NCI-H748 (cell line): ENCODE data around the gene FHAD1.

Source experiments
- DNase-seq: peaks from one replicate; lab custom pipeline; 2025; ENCODE audit not compliant: unreplicated experiment; lab: John Stamatoyannopoulos, UW

FHAD1 gene

DNA sequence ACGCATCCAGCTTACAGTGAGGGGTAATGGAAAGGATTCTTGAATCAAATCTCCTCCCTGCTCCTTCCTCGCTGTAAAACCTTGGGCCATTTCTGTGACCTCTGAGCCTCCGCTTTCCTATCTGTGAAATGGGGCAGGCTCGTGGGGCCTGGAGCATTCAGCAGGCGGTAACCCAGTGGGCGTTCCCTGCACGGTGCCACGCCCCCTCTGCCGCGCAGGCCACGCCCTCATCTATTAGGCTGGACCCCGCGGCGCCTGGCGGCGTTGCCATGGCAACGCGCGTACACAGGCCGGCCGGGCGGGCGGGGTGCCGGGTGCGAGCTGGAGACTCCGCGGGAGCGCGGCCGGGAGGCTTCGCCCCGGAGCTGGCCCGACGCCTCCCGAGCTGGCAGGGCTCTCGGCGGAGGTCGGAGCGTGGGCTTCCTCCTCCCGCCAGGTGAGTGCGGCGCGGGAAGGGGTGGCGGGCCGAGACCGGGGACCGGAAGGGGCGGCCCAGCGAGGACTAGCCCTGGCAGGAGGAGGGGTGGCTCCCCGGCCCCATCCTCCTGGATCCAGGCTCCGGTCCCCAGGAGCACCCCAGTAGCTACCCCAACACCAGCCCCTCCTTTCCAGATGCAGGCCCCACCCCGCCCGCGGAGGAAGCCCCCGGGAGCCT, at the start of gene FHAD1:
Gene FHAD1 (plus strand): TSS at position 264 of the 655 bp plus-strand sequence. CDS start 4,562 bp downstream, outside the sequence.
- DNase-seq: peak; percentile 87

DNA sequence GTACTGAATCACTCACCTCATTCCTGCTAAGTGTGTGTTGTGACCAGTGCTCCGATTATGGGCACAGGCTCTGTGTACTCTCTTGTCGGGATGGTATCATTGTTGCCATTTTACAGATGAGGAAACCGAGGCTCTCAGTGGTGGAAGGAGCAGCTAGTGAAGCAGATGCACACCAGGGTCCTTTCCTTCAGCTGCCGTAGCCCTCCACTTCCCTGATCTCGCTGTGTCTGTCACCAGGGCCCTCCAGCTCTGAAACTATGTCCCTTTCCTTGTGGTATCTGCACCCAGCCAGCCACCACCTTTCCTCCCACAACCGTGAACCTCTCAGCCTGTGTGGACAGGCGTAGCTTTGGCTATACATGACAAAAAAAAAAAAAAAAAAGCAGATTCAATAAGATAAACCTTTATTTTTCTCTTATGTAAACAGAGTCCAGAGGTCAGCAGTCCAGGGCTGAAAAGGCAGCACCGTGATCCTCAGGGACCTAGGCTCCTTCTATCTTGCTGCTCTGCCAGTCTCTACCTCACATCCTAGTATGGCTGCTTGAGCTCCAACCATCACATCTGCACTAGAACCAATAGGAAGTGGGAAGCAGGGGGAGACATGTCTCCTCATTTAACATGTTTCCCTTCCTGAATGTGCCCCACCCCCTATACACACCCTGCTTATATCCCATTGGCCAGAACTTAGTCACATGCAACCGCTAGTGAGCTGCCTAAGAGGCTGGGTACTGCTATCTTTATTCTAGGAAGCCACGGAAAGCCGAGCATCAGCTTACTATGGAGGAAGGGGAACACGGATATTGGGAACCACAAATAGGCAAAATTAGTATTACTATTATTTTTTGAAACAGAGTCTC, 49.2 kb upstream of the FHAD1 start:
- DNase-seq: no peak

DNA sequence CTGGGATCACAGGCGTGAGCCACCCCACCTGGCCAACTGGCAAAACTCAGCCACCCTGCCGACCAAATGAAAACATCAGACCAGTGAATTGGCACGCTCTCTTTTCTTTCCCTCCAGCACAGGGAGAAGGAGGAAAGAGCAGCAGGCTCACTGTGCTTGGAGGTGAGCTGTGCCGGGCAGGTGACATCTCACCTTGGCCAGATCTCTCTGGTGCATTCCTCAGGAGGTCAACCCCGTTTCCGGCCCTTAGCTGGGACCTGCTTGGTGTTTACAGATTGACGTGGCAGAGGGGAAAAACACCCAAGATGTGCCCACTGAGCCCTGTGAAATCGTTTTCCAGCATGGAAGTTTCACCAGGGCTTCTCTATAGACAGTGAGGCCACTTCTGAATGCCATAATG, 48.3 kb upstream of the FHAD1 start:
- DNase-seq: no peak

DNA sequence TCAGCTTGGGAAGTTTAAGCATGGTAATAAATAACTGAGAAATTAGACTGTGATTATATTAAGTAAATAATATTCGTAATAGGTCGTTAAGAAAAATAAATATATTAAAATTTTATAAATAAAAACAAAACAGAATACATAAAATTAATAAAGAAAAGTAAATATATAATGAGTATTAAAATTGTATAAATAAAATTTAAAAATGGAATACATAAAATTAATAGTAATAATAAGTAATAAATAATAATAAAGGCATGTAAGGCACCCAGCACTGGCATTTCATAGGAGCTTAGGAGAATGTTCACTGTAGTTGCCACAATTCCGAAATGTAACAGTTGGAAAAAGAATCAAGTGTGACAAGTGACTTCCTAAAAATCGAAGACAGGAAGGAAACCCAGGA, 45.8 kb upstream of the FHAD1 start:
- no peak for DNase-seq

DNA sequence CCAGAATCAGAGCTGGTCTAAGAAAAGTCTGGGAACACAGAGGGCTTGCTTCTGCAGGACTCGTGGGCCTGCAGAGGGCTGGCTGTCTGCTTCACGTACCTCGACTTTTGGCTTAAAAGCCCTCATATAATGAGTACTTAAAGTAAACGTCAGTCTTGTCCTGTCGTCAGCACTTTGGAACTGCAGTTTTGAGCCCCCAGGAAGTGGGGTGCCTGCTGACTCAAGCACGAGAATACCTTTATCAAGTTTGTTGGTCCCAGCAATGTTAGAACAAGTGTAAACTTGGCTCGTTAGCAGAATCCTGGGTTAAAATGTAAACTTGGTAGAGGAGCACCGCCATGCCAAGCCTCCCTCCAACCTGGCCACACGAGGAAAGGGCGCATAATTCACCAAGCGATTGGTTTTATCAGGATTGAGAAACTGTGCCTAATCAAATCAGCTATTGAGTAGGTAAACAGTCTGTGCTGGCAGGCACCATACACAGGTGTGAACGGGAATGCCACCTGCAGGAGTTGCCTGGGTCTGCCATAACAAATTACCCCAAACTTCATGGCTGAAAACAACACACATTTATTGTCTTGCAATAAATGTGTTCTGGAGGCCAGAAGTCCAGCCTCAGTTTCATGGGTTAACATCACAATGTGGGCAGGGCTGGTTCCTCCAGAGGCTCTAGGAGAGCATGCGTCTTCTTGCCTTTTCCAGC, 45.0 kb upstream of the FHAD1 start:
- no peak for DNase-seq

DNA sequence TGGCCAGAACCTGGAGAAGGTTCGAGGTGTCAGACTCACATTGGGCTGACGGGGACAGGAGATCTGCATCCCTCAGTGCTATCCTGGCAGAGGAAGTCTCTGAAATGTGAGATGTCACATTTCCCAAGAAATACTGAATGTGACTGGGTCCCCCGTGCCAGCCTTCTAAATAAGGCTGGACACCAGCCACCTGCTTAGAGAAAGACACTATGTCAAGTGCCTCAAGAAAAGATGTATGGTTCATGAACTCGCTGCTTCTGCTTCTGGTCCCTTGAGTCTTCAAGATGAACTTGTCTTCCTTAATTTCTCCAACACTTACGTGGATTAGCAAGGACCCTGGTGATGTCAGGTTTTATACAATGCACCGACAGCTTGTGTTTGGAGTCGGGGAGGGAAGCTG, 42.1 kb upstream of the FHAD1 start:
- no peak for DNase-seq

DNA sequence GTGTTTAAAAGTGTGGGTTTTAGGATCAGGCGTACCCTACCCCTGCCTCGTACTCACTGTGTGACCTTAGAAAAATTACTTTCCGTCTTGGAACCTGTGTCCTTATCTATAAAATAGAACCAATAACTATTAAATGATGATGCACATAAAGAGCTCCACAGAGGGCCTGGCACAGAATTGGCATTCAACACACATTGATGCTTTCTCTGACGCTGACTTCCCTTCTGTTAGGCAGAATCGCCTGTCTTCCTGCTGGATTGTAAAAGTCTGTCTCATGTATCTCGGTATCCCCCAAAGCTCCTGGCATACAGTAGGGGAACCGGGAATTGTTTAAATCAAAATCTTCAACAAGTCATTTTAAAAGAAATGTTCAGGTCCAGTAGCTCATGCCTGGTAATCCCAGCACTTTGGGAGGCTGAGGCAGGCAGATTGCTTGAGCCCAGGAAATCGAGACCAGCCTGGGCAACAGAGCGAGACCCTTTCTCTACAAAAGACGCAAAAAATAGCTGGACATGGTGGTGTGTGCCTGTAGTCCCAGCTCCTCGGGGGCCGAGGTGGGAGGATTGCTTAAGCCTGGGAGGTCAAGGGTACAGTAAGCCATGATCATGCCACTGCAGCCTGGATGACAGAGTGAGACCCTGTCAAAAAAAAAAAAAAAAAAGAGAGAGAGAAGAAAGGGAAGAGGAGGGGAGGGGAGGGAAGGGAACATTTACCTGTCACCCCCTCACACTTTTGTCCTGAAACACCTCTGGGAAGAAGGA, 41.3 kb upstream of the FHAD1 start:
- DNase-seq: no peak

DNA sequence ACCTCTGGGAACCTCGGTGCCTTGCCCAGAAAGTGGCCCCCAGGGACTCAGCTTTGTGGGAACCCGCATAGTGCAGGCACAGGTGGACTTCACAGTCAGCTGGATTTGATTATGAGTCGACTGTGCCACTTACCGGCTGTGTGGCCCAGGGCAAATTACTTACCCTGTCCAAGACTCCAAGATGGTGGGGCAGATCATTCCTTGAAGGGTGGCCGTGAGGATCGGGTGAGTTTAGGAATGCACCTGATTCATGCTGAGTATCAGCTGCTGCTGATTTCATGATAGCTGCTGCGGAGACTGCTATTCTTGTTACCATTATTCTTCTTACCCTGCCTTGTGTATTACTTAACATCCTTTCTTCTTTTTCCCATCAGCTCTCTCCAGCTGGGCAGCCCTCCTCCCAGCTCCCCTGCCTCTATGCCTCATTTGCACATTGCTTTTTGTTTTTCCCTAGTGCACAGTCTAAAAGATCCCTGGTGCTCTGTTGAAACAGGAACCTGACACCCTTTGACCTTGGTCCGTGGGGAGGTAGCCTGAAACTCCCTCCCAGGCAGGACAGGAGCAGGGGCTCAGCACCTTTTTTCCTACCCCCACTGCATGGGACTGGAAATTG, 40.5 kb upstream of the FHAD1 start:
- DNase-seq: no peak

DNA sequence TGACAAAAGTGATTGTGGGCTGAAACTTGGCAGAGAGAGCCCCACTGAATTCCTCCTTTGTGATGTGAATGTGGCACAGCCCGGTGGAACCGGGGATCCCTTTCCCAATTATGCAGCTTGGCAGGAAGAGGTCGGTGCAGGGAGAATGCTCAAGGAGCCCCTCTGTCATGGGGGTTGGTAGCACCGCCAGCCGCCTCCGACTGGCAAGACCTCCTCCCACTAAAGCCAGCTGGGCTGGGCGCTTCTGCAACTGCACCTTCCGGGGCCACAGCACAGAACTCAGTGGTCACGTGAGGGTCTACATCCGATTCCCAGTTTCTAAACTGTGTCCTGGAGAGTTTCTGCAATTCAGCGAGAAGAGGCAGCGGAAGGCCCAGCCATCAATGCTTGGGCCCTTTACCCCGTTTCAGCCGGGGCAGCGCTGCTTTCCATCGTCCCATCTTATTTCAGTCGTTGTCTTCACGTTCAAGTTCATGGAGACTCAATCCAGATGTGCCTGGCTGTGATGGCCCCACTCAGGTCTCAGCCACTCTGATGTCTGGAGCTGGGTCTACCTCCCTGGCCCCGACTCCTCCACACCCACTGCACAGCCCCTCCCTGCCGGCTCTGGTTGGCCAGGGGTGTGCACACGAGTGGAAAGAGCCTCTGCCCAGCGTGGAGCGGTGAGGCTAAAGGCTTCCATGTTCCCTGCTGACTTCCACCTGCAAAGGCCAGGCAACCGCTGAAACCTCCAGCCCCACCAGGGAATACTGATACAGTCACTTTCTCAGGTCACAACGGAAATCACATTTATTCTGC, 39.8 kb upstream of the FHAD1 start:
- DNase-seq: no peak

DNA sequence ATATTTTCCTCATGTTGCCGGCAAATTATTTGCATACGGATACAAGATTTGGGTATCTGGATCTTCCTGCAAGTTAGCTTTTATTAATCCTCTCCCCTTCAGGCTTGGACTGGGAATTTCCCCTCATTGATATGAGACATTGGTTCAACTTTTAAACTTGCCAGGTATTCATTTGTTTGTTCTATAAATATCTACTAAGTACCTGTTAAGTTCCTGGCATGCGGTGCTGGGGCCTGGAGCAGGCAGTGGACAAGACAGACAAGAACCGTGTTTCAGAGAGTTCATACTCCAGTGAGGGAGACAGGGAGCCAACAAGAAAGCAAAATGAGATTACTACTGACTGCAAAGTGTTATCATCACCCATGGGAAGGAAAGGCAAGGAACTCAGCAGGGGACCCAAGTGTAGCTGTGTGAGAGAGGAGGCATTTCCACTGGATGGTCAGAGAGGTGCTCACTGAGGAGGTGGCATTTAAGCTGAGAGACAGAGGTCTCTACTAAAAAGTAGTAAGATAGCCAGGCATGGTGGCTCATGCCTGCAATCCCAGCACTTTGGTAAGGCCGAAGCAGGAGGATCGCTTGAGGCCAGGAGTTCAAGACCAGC, 39.1 kb upstream of the FHAD1 start:
- no peak for DNase-seq

DNA sequence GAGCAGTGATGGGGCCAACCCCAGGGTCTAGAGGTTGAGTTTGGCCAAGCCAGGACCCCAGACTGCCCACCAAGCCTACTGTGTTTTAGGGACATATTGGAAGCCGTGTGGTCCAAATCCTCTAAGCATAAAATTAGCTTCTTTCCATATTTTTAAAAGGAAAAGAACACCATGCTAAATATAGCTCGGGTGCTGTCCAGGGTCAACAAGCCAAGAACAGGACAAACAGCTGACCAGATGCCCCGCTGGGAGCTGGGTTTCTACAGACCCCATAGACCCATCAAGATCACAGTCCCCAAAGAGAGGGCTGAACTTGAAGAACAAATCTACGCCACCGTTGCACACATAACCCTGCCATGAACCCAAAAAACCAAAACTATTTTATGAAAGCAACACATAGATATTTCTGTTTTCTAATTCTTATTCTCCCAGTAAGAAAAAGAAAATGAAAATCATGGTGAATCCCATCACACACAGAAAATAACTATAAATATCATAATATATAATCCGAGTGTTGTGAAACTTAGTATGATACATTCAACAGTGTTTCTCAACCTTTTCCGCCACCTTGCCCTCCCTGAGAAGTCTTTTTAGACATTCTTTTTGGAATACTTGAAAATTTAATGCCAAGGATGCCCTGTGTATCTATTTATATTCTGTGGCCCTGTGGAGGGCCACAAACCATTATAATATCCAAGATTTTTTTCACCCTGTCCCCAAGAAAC, 36.2 kb upstream of the FHAD1 start:
- no peak for DNase-seq

DNA sequence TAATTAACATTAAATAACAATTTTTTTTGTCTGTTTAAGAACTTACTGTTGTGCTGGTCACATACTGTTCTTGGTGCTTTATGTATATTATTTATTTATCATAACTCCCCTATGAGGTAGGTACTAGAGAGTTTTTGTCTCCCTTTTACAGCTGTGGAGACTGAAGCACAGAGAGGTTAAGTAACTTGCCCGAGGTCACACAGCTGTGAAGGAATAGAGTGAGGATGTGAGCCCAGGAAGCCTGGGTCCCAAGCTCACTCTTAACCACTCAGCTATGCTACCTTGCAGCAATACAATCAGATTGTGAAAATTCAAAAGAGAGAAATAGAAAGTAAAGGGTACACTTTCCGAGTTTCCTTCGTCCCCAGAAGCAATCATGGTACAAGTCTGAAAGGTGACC, 35.6 kb upstream of the FHAD1 start:
- no peak for DNase-seq

DNA sequence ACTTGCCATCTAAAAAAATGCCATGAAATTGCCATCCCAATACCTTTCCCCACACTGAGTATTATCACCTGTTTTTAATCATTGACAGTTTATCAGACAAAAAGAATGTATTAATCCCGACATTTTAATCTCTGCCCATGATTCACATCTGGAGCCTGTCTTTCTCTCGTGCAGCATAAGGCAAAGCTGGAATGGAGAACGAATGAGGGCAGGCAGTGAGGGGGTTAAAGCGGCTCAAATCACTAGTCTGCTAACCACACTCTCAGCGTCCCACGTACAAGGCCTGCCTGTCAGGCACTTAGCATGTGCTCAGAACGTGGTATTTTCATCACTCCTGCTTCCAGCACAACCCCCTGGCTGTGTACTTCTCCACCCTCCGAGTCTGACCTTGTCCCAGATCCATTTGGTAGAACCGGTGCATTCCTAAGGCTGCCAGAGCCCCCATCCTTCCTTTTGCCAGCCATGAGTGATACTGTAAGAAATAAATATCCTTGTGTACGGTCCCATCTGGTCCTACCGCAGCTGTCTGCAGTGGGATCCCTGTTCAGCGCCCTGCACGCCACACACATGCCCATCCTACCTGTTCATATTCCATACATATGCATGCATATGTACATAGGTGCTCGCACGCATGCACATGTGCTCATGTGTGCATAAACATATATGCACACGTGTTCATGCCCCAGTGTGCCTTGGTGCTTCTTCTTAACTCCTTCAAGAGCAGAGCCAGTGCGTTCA, 34.6 kb upstream of the FHAD1 start:
- no peak for DNase-seq

DNA sequence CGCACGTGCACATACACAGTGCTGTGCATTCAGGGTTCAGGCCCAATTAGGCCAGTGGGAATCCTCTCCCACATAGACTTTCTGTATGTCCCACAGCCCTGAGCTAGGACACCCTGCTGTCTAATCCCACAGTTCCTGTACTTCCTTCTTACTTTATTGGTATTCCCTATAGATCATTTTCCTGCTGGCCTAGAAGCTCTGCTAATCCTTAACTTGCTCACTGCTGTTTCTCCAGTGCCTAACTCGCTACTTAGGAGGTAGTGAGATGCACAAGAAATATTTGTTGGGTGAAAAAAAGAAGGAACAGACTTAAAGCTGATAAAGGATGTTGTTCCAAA, 34.1 kb upstream of the FHAD1 start:
- no peak for DNase-seq

DNA sequence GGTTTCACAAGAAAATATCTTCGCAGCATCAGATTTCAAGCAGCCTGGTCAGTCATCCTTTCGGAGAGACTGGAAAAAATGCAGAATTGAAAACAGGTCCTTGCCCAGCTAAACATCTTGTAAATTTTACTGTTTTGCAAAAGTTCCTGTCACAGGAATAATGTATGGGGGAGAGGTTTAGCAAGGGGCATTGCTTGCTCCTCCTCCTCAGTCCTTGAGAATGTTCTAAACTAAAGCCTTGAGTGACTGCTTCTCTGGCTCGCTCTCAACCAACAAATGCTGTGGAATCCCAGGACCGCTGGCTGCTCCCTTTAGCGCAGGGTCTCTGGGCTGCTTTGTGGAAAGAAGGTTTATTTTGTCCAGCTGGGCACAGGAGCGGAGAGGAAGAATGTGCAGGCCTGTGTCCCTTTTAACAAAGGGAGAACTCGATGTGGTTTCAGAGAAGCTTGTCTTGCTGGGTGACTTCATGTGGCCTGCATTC, 33.6 kb upstream of the FHAD1 start:
- no peak for DNase-seq

DNA sequence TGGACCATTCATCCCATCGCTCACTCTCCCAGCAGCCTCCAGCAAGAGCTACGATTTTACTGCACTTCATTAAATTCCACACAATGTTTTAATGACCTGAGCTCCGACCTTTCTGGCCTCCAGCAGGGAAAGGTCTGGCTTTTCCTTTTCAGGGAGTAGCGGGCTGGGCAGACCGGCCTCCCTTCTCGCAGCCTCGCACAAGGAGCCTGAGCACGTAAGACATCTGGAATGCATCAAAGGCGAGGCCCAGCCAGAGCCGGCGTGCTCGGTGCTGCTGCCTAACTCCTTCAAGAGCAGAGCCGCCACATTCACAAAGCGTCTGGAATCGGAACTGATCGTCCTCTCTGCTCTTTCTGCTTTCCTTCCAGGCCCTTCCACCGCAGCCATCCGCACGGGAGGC, 32.5 kb upstream of the FHAD1 start:
- no peak for DNase-seq

DNA sequence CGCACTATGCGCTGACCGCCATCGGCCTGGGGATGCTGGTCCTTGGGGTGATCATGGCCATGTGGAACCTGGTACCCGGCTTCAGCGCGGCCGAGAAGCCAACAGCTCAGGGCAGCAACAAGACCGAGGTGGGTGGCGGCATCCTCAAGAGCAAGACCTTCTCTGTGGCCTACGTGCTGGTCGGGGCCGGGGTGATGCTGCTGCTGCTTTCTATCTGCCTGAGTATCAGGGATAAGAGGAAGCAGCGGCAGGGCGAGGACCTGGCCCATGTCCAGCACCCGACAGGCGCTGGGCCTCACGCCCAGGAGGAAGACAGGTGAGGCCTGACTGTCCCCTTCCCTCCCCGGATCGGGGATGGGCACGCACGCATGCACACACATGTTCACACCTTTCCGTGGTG, 31.9 kb upstream of the FHAD1 start:
- DNase-seq: no peak

DNA sequence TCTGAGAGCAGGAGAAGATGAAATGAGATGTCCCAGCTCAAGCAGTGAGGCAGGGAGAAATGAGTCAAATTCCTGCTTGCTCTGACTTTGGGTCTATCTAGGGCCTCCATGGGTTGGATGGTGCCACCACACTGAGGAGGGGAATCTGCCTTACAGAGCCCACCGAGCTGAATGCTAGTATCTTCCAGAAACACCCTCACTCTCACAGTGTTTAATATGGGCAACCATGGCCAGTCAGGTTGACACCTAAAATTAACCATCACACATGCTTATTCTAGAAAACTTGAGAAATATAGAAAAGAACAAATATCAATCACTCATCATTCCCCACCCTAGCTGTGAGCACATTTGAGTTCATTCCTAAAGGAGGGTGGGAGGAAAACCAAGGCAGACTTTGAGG, 29.4 kb upstream of the FHAD1 start:
- DNase-seq: no peak
